Lower leg skin (tissue), 4 donors: Measurements from ENCODE around the gene ISL2. TPM values are rescaled to one million over a fixed set of nuclear protein-coding genes. Genes with fewer than 3 reads are reported as not detected.

ENCODE experiments used
- DNase-seq, 2 donors: peaks; one replicate each; pipeline ENCODE4 v3.0.0-alpha.2; 2019; ENCODE audit warnings: low spot score in 2 of 2
- H3K4me3 ChIP-seq: fragments of 200-600 bp; sonication (generic); 2 replicates; pipeline ENCODE4 v1.5.1; 2017; ENCODE audit warnings: mild to moderate bottlenecking, low read depth; ENCODE audit not compliant: poor library complexity, severe bottlenecking
- POLR2A ChIP-seq, 2 donors: fragments of 450-650 bp; IDR thresholded peaks; one replicate each; pipeline ENCODE4 v1.6.1; 2016 to 2017; ENCODE audit warnings: antibody characterized with exemption in 2 of 2, mild to moderate bottlenecking in 1 of 2, moderate library complexity in 1 of 2
- WGBS, 2 donors: methylation state at CpG; one replicate each; pipeline ENCODE4 v1.1.5; 2018; 5-methylcytosine and 5-hydroxymethylcytosine counted together
- intact Hi-C: fragments of 100-400 bp; cut with DNase I; formaldehyde crosslinking; loops from one replicate; pipeline ENCODE4 v1.15.0; 2023; ENCODE audit warnings: low total_unique reads
- total RNA-seq, 4 donors: library from RNA; depleted of rRNA; stranded (reverse); fragments of >200 nt; gene quantifications; one replicate each; pipeline ENCODE4 v1.1.0, GENCODE V29; 2016
- TF ChIP-seq, protein P1 (sequence below), 3 donors: fragments of 450-650 bp; IDR thresholded peaks; one replicate each; pipeline ENCODE4 v1.5.1; 2016; ENCODE audit warnings: antibody characterized with exemption in 3 of 3, mild to moderate bottlenecking in 3 of 3, moderate library complexity in 2 of 3

Gene ISL2
- total RNA-seq, 4 donors from 2014 or later, result not detected

DNA sequence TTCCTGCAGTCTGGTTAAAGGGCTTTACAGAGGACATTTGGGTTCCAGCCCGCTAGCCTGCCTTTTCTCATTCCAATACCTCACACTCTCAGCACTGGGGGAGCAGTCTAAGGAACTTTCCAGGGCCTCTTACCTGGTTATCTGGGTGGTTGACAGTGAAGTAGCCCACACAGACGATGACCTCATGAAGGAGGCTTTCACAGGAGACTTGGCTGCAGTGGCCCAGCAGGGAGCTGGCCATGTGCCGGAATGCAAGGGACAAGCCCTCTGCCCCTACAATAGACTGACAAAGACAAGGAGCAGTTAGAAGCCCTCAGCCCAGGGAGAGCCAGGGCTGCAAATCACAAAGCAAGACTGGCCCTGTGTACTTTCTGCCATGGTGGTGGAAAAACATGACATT lies 39.5 kb downstream of the ISL2 start:
- no peak overlapping the region for H3K4me3 ChIP-seq
- WGBS, 2 donors, result 94 to 95% methylated on average over 3 of the region's 3 CpGs
- DNase-seq, result no peak
- TF ChIP-seq, protein P1, sequence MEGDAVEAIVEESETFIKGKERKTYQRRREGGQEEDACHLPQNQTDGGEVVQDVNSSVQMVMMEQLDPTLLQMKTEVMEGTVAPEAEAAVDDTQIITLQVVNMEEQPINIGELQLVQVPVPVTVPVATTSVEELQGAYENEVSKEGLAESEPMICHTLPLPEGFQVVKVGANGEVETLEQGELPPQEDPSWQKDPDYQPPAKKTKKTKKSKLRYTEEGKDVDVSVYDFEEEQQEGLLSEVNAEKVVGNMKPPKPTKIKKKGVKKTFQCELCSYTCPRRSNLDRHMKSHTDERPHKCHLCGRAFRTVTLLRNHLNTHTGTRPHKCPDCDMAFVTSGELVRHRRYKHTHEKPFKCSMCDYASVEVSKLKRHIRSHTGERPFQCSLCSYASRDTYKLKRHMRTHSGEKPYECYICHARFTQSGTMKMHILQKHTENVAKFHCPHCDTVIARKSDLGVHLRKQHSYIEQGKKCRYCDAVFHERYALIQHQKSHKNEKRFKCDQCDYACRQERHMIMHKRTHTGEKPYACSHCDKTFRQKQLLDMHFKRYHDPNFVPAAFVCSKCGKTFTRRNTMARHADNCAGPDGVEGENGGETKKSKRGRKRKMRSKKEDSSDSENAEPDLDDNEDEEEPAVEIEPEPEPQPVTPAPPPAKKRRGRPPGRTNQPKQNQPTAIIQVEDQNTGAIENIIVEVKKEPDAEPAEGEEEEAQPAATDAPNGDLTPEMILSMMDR (IDR thresholded peaks at IDR 0.05), result no peak
- no peak for TF ChIP-seq POLR2A (IDR thresholded peaks at IDR 0.05)
- intact Hi-C loops, result no loop called here

DNA sequence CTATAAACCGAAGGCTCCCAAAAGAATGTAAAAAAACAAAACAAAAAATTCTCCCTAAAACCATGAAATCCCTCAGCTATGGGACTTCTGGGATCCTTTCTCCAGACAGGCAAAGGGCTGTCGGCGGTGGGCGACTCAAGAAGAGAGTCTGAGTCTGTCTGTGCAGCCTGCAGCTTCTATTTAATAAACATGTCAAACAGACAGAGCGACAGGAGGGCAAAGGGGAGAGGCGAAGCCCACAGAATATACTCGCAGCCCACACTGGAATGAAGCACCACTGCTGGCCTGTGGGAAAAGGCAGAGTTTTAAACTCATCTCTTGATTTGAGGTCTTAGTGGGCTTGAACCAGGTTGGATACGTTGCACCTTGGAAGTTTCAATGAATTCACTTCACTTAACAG lies 40.2 kb downstream of the ISL2 start:
- H3K4me3 ChIP-seq, result no peak overlapping the region
- TF ChIP-seq, protein P1 (IDR thresholded peaks at IDR 0.05), result no peak
- TF ChIP-seq POLR2A (IDR thresholded peaks at IDR 0.05), result no peak
- 89 to 91% methylated on average over 8 of the region's 8 CpGs for WGBS, 2 donors
- DNase-seq, result no peak
- intact Hi-C loops, result no loop called here

DNA sequence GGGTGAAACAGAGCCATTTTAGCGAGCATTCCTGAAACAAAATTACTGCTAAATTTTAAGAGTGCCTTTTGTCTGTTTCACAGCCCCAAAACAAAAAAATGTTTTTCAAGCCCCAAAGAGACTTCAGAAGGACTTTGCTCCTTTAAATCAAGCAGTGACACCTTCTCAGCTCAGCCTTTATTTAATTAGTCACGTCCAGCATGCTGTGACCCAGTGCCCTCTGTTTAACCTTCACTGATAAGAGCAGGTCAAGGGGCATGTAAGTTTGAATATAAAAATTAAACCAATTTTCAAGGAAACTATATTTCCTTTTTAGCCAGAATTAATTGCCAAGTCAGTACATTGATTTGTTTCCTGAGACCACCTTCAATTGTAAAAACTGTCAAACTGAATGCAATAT lies 40.6 kb downstream of the ISL2 start:
- intact Hi-C loops, result no loop called here

DNA sequence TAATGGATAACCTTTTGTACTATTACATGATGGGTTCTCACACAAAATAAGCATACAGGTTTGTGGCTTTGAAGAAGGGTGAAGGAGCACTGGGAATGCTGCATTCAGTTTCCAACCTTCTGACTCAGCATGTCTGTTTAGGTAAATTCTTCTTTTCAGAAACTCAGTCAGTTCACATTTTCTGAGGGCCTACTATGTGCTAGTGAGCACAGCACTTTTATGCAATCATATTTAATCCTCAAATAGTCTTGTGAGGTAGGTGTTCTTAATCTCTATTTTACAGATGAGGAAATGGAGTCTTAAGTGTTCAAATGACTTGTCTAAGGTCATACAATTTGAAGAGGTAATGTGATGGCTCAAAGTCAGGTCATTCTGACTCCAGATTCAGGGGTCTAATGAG lies 41.2 kb downstream of the ISL2 start:
- TF ChIP-seq, protein P1 (IDR thresholded peaks at IDR 0.05), result no peak
- TF ChIP-seq POLR2A (IDR thresholded peaks at IDR 0.05), result no peak
- no peak for DNase-seq
- H3K4me3 ChIP-seq, result no peak overlapping the region
- intact Hi-C loops, result no loop called here

More for the DNA sequence above, 40.6 kb downstream of the ISL2 start:
- TF ChIP-seq, protein P1 (IDR thresholded peaks at IDR 0.05), result no peak
- no peak for TF ChIP-seq POLR2A (IDR thresholded peaks at IDR 0.05)
- DNase-seq, result no peak
- WGBS, 2 donors, result 79 to 84% methylated on average over 2 of the region's 2 CpGs
- H3K4me3 ChIP-seq, result no peak overlapping the region

DNA sequence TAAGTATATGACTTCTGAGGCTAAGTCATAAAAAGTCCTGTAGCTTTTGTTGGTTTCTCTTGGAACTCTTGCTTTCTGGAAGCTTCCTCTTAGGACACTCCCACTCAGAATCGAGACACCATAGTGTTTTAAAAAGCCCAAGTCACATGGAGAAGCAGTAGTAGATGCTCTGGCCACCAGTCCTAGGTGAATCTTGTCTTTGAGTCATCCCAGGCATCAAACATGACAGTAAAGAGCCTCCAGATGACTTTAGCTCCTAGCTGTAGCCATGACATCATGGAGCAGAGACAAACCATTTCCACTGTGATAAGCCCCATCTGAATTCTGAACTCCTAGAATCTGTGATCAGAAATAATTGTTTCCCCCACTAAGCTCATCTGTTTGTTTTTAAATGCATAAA lies 42.1 kb downstream of the ISL2 start:
- no peak for DNase-seq
- no peak overlapping the region for H3K4me3 ChIP-seq
- intact Hi-C loops, result no loop called here
- no peak for TF ChIP-seq POLR2A (IDR thresholded peaks at IDR 0.05)
- TF ChIP-seq, protein P1 (IDR thresholded peaks at IDR 0.05), result no peak
- 100% methylated on average over 1 of the region's 1 CpG for WGBS, 2 donors

DNA sequence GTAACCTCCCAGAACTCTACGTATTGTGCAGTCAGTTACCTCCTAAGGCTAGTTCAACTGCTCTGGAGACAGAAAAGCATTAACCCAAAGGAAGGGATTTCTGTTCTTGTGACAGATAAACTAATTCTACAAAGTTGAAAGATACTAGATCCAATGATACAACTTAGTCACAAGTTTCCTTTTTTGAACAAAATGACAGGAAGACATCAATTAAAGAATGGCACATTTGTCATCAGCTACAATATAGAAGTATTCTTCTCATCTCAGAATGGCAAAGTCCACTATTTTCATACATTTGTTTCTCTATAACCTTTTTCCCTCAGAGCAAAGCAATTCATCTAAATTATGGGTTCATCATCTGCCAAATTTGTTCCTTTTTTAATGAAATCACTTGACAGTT lies 43.7 kb downstream of the ISL2 start:
- WGBS, 2 donors, result 92 to 96% methylated on average over 1 of the region's 1 CpG
- H3K4me3 ChIP-seq, result no peak overlapping the region

More for the DNA sequence above, 43.7 kb downstream of the ISL2 start:
- TF ChIP-seq POLR2A (IDR thresholded peaks at IDR 0.05), result no peak
- TF ChIP-seq, protein P1 (IDR thresholded peaks at IDR 0.05), result no peak
- DNase-seq, result no peak
- intact Hi-C loops, result no loop called here
